Stimulated activated CD8-positive, alpha-beta memory T cell treated with anti-CD3 and anti-CD28 coated beads, Interleukin-15, amount 100 ng/mL, for 4 hours (primary cell): ENCODE measurements around the gene CACNG8.
A peak's percentile ranks its signal among the peaks of the same experiment; 100 is the strongest.

Experiments
- DNase-seq, 2 donors: peaks; one replicate each; pipeline ENCODE4 v3.0.0-alpha.2; 2020; ENCODE audit warnings: low read depth in 2 of 2

CACNG8 gene

GRCh38 chr19:53992211-53992610 lies 29.5 kb downstream of the CACNG8 start:
- DNase-seq = no peak

- no peak for DNase-seq
Measured at GRCh38 chr19:53992815-53993214, 30.1 kb downstream of the CACNG8 start.

GRCh38 chr19:53993448-53993847 lies 30.7 kb downstream of the CACNG8 start:
- DNase-seq = no peak

- no peak for DNase-seq
Measured at GRCh38 chr19:53994811-53995210, 32.1 kb downstream of the CACNG8 start.

GRCh38 chr19:53998223-53998622 lies 35.5 kb downstream of the CACNG8 start:
- DNase-seq = no peak

GRCh38 chr19:53999694-54000093 lies 37.0 kb downstream of the CACNG8 start:
- no peak for DNase-seq

GRCh38 chr19:54001496-54001895 lies 38.8 kb downstream of the CACNG8 start:
- DNase-seq = no peak

GRCh38 chr19:54002495-54003315 lies 40.0 kb downstream of the CACNG8 start:
- DNase-seq = no peak

- no peak for DNase-seq
Measured at GRCh38 chr19:54009440-54009839, 46.7 kb downstream of the CACNG8 start.

- DNase-seq = no peak
Measured at GRCh38 chr19:54010474-54010873, 47.7 kb downstream of the CACNG8 start.

GRCh38 chr19:54011507-54012211 lies 48.9 kb downstream of the CACNG8 start:
- DNase-seq = no peak

GRCh38 chr19:54013866-54014265 lies 51.1 kb downstream of the CACNG8 start:
- no peak for DNase-seq

- no peak for DNase-seq
Measured at GRCh38 chr19:54014920-54015560, 52.3 kb downstream of the CACNG8 start.

- DNase-seq = no peak
Measured at GRCh38 chr19:54017261-54017660, 54.5 kb downstream of the CACNG8 start.

GRCh38 chr19:54021363-54021762 lies 58.6 kb downstream of the CACNG8 start:
- no peak for DNase-seq

GRCh38 chr19:54021932-54022331 lies 59.2 kb downstream of the CACNG8 start:
- no peak for DNase-seq

- no peak for DNase-seq
Measured at GRCh38 chr19:54023191-54023590, 60.5 kb downstream of the CACNG8 start.

GRCh38 chr19:54024660-54025059 lies 61.9 kb downstream of the CACNG8 start:
- no peak for DNase-seq

GRCh38 chr19:54026656-54027055 lies 63.9 kb downstream of the CACNG8 start:
- no peak for DNase-seq

GRCh38 chr19:54029301-54029700 lies 66.6 kb downstream of the CACNG8 start:
- no peak for DNase-seq

- DNase-seq = peak in 1 of 2 donors; percentile 23
Measured at GRCh38 chr19:54029930-54030490, 67.3 kb downstream of the CACNG8 start.

- no peak for DNase-seq
Measured at GRCh38 chr19:54030895-54031586, 68.3 kb downstream of the CACNG8 start.
